Ishikawa (cell line): Measurements from ENCODE around the gene LPAR6.

Experiments
- FOXM1 ChIP-seq: IDR thresholded peaks from 2 replicates; pipeline ENCODE4 v1.6.1; 2012; ENCODE audit warnings: low read depth, borderline replicate concordance
- TF ChIP-seq, protein P1 (sequence below): IDR thresholded peaks from 2 replicates; pipeline ENCODE4 v1.6.1; 2012

DNA sequence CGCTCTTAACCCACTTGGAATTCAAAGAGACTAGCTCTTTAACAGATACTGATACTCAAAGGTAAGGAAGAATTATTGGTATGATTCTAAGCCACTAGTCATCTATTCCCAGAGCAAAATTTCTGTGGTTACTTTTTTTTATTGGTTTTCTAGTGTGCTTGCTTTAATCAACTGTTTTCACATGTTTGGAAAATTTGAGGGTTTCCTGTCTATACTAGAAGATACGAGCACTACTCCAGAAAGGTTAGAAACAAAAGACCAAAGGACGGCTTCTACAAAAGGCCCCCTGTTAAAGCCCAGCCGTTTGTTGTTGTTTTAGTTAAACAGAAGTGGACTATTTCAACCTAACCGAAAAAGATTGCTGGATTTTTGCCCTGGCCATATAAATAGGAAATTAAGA lies 18.5 kb upstream of the LPAR6 start:
- no peak for TF ChIP-seq FOXM1
- TF ChIP-seq, protein P1, sequence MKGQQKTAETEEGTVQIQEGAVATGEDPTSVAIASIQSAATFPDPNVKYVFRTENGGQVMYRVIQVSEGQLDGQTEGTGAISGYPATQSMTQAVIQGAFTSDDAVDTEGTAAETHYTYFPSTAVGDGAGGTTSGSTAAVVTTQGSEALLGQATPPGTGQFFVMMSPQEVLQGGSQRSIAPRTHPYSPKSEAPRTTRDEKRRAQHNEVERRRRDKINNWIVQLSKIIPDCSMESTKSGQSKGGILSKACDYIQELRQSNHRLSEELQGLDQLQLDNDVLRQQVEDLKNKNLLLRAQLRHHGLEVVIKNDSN: no peak
